Activated naive CD8-positive, alpha-beta T cell treated with anti-CD3 and anti-CD28 coated beads, Interleukin-2, amount 10 ng/mL, durations not matched to agents 7 days and 5 days (primary cell): ENCODE data around the gene SIGLEC9. TPM values are rescaled to one million over a fixed set of nuclear protein-coding genes. Genes with fewer than 3 reads are reported as not detected.
A peak's percentile ranks its signal among the peaks of the same experiment; 100 is the strongest.

Experiments
- ATAC-seq: fragments of 150-1000 bp; cut with Tn5 transposase; one replicate; pipeline ENCODE4 v1.10.0; 2021; ENCODE audit warnings: low read depth, moderate library complexity
- POLR2A ChIA-PET: fragments of 350-600 bp; sonication (Branson Sonifier 250); formaldehyde crosslinking; loops from one replicate; lab custom pipeline; 2021; ENCODE audit warnings: antibody characterized with exemption; lab: Charles Lee
- DNase-seq: peaks from one replicate; pipeline ENCODE4 v3.0.0; 2021
- H3K27ac Mint-ChIP-seq: one replicate; pipeline ENCODE4 v1.8.0; 2022; ENCODE audit warnings: mild to moderate bottlenecking, mixed read lengths
- H3K27me3 Mint-ChIP-seq: one replicate; pipeline ENCODE4 v1.8.0; 2022; ENCODE audit warnings: mild to moderate bottlenecking, moderate library complexity, mixed read lengths
- H3K36me3 Mint-ChIP-seq: one replicate; pipeline ENCODE4 v1.8.0; 2021; ENCODE audit warnings: mild to moderate bottlenecking, mixed read lengths
- H3K4me1 Mint-ChIP-seq: one replicate; pipeline ENCODE4 v1.8.0; 2021; ENCODE audit warnings: mixed read lengths
- H3K4me3 Mint-ChIP-seq: one replicate; pipeline ENCODE4 v1.8.0; 2022; ENCODE audit warnings: mild to moderate bottlenecking, moderate library complexity, mixed read lengths
- H3K9me3 Mint-ChIP-seq: one replicate; pipeline ENCODE4 v1.8.0; 2021; ENCODE audit warnings: mixed read lengths
- total RNA-seq, 2 experiments: library from RNA; stranded (reverse); gene quantifications; one replicate each; pipeline ENCODE4 v1.2.3, GENCODE V29; 2021

The SIGLEC9 gene
- total RNA-seq, 2 experiments from 2014 or later: 1.3 to 2.0 TPM

GRCh38 chr19:51101171-51101865 lies 23.4 kb upstream of the SIGLEC9 start:
- ATAC-seq: no peak

DNA sequence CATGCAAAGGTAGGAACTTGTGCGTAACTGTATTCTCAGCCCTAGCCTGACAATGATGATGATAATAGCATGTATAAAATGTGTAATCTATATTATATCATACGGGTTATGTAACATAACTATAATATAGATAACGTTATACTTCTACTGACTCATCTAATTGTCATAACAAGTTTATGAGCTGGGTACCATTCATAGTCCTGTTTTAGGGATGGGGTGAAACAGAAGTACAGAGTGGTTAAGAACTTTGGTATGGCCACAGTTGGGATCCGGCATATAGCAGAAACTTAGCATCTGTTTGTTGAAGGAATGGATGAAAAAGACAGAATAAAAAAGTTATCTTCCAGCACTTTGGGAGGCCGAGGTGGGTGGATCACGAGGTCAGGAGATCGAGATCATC lies 21.7 kb upstream of the SIGLEC9 start:
- no peak for ATAC-seq
- Mint-ChIP-seq H3K36me3 (peaks cover 6% of the 10 kb centered on the region), H3K4me3 (no peak overlapping the region), H3K27me3 (no peaks in the 10 kb centered on the region), H3K4me1 (peaks cover 26% of the 10 kb centered on the region), H3K9me3 (no peaks in the 10 kb centered on the region), H3K27ac (no peak overlapping the region)
- POLR2A ChIA-PET: no interaction called here
- DNase-seq: no peak

More at GRCh38 chr19:51101171-51101865, 23.4 kb upstream of the SIGLEC9 start:
- no peaks in the 10 kb centered on the region for H3K27me3 Mint-ChIP-seq
- peaks cover 27% of the 10 kb centered on the region for H3K4me1 Mint-ChIP-seq
- H3K4me3 Mint-ChIP-seq: no peak overlapping the region
- no peak overlapping the region for H3K27ac Mint-ChIP-seq
- H3K36me3 Mint-ChIP-seq: peaks cover 18% of the 10 kb centered on the region
- DNase-seq: no peak
- POLR2A ChIA-PET: no interaction called here
- H3K9me3 Mint-ChIP-seq: no peaks in the 10 kb centered on the region

DNA sequence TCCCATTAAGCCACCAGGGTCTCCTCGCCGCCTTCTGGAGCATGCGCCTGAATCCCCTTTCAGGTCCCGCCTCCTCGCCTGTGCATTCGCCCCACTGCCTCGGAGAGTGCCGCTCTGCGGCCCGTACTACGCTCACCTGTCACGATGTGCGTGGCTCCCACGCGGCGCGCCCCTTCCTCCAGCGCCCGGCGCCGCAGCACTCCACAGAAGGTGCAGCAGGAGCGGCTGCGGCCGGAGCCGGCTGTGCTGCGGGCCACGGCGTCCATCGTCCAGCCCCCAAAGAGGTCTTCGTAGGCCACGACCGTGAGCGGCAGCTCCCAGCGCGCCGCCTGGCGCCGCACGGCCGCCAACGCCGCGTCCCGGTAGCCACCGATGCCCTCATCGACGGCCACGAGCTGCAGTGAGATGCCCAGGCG lies 20.8 kb upstream of the SIGLEC9 start:
- H3K27ac Mint-ChIP-seq: no peak overlapping the region
- H3K36me3 Mint-ChIP-seq: peaks cover 6% of the 10 kb centered on the region
- H3K4me3 Mint-ChIP-seq: no peak overlapping the region
- no peaks in the 10 kb centered on the region for H3K9me3 Mint-ChIP-seq
- no peak for DNase-seq
- POLR2A ChIA-PET: no interaction called here
- H3K4me1 Mint-ChIP-seq: peaks cover 28% of the 10 kb centered on the region
- H3K27me3 Mint-ChIP-seq: no peaks in the 10 kb centered on the region
- no peak for ATAC-seq

GRCh38 chr19:51107406-51108065 lies 17.2 kb upstream of the SIGLEC9 start:
- Mint-ChIP-seq H3K4me1 (peaks cover 23% of the 10 kb centered on the region), H3K27ac (peak overlapping the region; percentile 88), H3K4me3 (peak overlapping the region; percentile 90), H3K9me3 (no peaks in the 10 kb centered on the region), H3K27me3 (no peaks in the 10 kb centered on the region), H3K36me3 (peaks cover 2% of the 10 kb centered on the region)
- POLR2A ChIA-PET: interaction anchor here (0.7 to 1.0 kb wide), 2 partner anchors 11 to 15 kb away, joined by 4 read pairs; no protein-coding TSS in a partner anchor
- ATAC-seq (no peak), DNase-seq (no peak)

GRCh38 chr19:51108066-51108804 lies 16.5 kb upstream of the SIGLEC9 start, which contains the start of gene CTU1:
TSS of gene CTU1 (minus strand) at chr19:51108409. CDS start at chr19:51104569, 3,840 bp downstream.
- peak; percentile 96 for ATAC-seq

GRCh38 chr19:51108805-51109146 lies 15.9 kb upstream of the SIGLEC9 start:
- Mint-ChIP-seq H3K36me3 (no peaks in the 10 kb centered on the region), H3K27me3 (no peaks in the 10 kb centered on the region), H3K4me3 (peak overlapping the region; percentile 90), H3K9me3 (no peaks in the 10 kb centered on the region), H3K27ac (peak overlapping the region; percentile 88), H3K4me1 (peaks cover 21% of the 10 kb centered on the region)
- POLR2A ChIA-PET: interaction anchor here (0.6 to 1.0 kb wide), 2 partner anchors 10 to 23 kb away, joined by 3 read pairs; no protein-coding TSS in a partner anchor
- no peak for DNase-seq
- peak; percentile 40 for ATAC-seq

More at GRCh38 chr19:51108066-51108804, 16.5 kb upstream of the SIGLEC9 start, which contains the start of gene CTU1:
- POLR2A ChIA-PET: interaction anchor here (0.6 to 1.0 kb wide), 4 partner anchors 9 to 24 kb away, joined by 3 to 4 read pairs (median 4); no protein-coding TSS in a partner anchor
- Mint-ChIP-seq H3K36me3 (no peaks in the 10 kb centered on the region), H3K27me3 (no peaks in the 10 kb centered on the region), H3K4me1 (peaks cover 20% of the 10 kb centered on the region), H3K27ac (peak within 1 kb of the TSS; percentile 88), H3K4me3 (peak within 1 kb of the TSS; percentile 90), H3K9me3 (no peaks in the 10 kb centered on the region)
- DNase-seq: peak; percentile 96

DNA sequence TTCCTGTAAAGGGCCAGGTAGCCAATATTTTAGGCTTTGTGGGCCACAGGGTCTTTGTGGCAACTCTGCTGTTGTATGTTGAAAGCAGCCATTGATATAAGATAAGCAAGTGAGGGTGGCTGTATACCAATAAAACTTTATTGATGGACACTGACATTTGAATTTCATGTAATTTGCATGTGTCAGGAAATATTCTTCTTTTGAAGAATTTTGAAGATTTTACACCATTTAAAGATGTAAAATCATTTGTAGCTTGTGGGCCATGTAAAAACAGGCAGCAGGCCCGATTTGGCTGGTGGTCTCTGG lies 14.1 kb upstream of the SIGLEC9 start:
- DNase-seq (no peak), ATAC-seq (no peak)
- Mint-ChIP-seq H3K27me3 (no peaks in the 10 kb centered on the region), H3K4me3 (no peak overlapping the region), H3K27ac (no peak overlapping the region), H3K36me3 (no peaks in the 10 kb centered on the region), H3K4me1 (peaks cover 33% of the 10 kb centered on the region), H3K9me3 (no peaks in the 10 kb centered on the region)
- POLR2A ChIA-PET: interaction anchor here (1.0 kb wide), 1 partner anchor 21 kb away, joined by 3 read pairs; no protein-coding TSS in a partner anchor

- H3K4me1 Mint-ChIP-seq: peaks cover 34% of the 10 kb centered on the region
- POLR2A ChIA-PET: interaction anchor here (0.7 kb wide), 1 partner anchor 278 kb away, joined by 6 read pairs; no protein-coding TSS in a partner anchor
- no peaks in the 10 kb centered on the region for H3K9me3 Mint-ChIP-seq
- H3K4me3 Mint-ChIP-seq: no peak overlapping the region
- H3K27me3 Mint-ChIP-seq: peaks cover 2% of the 10 kb centered on the region
- no peak overlapping the region for H3K27ac Mint-ChIP-seq
- ATAC-seq: no peak
- no peak for DNase-seq
- no peaks in the 10 kb centered on the region for H3K36me3 Mint-ChIP-seq
These were observed 13.1 kb upstream of the SIGLEC9 start for GRCh38 chr19:51111606-51112005.

GRCh38 chr19:51114087-51114729 lies 10.5 kb upstream of the SIGLEC9 start:
- Mint-ChIP-seq H3K27ac (peak overlapping the region; percentile 65), H3K4me1 (peaks cover 31% of the 10 kb centered on the region), H3K36me3 (no peaks in the 10 kb centered on the region), H3K27me3 (peaks cover 9% of the 10 kb centered on the region), H3K4me3 (peak overlapping the region; percentile 26), H3K9me3 (no peaks in the 10 kb centered on the region)
- ATAC-seq: peak; percentile 76
- POLR2A ChIA-PET: interaction anchor here (0.5 to 1.4 kb wide), 2 partner anchors 9 to 18 kb away, joined by 3 to 4 read pairs; no protein-coding TSS in a partner anchor
- DNase-seq: no peak

- H3K4me1 Mint-ChIP-seq: peaks cover 36% of the 10 kb centered on the region
These were observed 7.9 kb upstream of the SIGLEC9 start for GRCh38 chr19:51116736-51117286.

DNA sequence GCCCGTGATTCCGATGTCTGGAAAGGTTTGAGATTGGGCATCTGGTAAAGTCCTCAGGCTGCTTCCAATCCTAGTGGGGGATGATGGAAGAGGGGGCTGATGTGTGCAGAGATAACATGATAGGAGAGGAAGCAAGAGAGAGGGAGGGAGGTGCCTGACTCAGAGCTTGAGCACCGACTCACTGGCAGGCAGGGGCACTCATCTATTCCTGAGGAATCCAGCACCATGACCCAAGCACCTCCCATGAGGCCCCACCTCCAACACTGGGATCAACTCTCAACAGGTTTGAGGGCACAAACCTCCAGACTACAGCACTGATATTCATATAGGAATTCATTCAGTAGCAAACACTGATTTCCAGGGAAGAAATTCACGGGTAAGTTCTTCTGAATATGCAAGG lies 5.6 kb upstream of the SIGLEC9 start:
- H3K4me1 Mint-ChIP-seq: peaks cover 56% of the 10 kb centered on the region
- H3K9me3 Mint-ChIP-seq: no peaks in the 10 kb centered on the region
- POLR2A ChIA-PET: no interaction called here
- ATAC-seq: no peak
- peaks cover 9% of the 10 kb centered on the region for H3K27me3 Mint-ChIP-seq
- no peaks in the 10 kb centered on the region for H3K36me3 Mint-ChIP-seq
- H3K27ac Mint-ChIP-seq: no peak overlapping the region
- no peak for DNase-seq
- H3K4me3 Mint-ChIP-seq: no peak overlapping the region

More at GRCh38 chr19:51116736-51117286, 7.9 kb upstream of the SIGLEC9 start:
- Mint-ChIP-seq H3K4me3 (peak overlapping the region; percentile 32), H3K27me3 (peaks cover 9% of the 10 kb centered on the region), H3K27ac (no peak overlapping the region), H3K36me3 (no peaks in the 10 kb centered on the region), H3K9me3 (no peaks in the 10 kb centered on the region)
- POLR2A ChIA-PET: no interaction called here
- ATAC-seq (peak; percentile 38), DNase-seq (no peak)

- POLR2A ChIA-PET: no interaction called here
- Mint-ChIP-seq H3K9me3 (no peaks in the 10 kb centered on the region), H3K27me3 (peaks cover 9% of the 10 kb centered on the region), H3K4me3 (no peak overlapping the region), H3K4me1 (peaks cover 55% of the 10 kb centered on the region), H3K36me3 (no peaks in the 10 kb centered on the region), H3K27ac (no peak overlapping the region)
- DNase-seq (no peak), ATAC-seq (no peak)
These were observed 5.1 kb upstream of the SIGLEC9 start for GRCh38 chr19:51119611-51120010.
